Measurements from ENCODE around the gene HTT. TPM values are rescaled to one million over a fixed set of nuclear protein-coding genes. Genes with fewer than 3 reads are reported as not detected.

HTT gene
- total and polyA plus RNA-seq, 2 of the 8 experiments (the other 6 are each of a cell fraction or from before 2014, with no cell fraction given), result 24.0 to 71.0 TPM

DNA sequence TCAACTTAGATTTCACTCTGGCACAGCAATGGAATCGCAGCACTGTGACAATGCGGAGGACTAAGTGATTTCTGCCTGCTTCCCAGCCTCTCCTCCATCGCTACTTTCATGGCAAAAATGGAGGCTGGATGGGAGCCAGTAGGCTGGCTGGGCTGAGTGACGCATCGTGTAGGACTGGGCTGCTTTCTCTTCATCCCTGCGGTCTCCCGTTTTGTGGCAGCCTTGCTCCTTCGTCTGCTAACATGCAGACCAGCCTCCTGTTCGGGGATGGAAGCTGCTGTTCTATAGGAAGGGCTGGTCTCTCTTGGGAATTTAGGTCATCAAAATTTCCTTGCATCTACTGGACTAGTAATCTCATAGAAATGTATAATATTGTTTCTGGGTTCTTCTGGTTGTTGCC lies 202.5 kb downstream of the HTT start (continued):
- TF ChIP-seq, protein P1, sequence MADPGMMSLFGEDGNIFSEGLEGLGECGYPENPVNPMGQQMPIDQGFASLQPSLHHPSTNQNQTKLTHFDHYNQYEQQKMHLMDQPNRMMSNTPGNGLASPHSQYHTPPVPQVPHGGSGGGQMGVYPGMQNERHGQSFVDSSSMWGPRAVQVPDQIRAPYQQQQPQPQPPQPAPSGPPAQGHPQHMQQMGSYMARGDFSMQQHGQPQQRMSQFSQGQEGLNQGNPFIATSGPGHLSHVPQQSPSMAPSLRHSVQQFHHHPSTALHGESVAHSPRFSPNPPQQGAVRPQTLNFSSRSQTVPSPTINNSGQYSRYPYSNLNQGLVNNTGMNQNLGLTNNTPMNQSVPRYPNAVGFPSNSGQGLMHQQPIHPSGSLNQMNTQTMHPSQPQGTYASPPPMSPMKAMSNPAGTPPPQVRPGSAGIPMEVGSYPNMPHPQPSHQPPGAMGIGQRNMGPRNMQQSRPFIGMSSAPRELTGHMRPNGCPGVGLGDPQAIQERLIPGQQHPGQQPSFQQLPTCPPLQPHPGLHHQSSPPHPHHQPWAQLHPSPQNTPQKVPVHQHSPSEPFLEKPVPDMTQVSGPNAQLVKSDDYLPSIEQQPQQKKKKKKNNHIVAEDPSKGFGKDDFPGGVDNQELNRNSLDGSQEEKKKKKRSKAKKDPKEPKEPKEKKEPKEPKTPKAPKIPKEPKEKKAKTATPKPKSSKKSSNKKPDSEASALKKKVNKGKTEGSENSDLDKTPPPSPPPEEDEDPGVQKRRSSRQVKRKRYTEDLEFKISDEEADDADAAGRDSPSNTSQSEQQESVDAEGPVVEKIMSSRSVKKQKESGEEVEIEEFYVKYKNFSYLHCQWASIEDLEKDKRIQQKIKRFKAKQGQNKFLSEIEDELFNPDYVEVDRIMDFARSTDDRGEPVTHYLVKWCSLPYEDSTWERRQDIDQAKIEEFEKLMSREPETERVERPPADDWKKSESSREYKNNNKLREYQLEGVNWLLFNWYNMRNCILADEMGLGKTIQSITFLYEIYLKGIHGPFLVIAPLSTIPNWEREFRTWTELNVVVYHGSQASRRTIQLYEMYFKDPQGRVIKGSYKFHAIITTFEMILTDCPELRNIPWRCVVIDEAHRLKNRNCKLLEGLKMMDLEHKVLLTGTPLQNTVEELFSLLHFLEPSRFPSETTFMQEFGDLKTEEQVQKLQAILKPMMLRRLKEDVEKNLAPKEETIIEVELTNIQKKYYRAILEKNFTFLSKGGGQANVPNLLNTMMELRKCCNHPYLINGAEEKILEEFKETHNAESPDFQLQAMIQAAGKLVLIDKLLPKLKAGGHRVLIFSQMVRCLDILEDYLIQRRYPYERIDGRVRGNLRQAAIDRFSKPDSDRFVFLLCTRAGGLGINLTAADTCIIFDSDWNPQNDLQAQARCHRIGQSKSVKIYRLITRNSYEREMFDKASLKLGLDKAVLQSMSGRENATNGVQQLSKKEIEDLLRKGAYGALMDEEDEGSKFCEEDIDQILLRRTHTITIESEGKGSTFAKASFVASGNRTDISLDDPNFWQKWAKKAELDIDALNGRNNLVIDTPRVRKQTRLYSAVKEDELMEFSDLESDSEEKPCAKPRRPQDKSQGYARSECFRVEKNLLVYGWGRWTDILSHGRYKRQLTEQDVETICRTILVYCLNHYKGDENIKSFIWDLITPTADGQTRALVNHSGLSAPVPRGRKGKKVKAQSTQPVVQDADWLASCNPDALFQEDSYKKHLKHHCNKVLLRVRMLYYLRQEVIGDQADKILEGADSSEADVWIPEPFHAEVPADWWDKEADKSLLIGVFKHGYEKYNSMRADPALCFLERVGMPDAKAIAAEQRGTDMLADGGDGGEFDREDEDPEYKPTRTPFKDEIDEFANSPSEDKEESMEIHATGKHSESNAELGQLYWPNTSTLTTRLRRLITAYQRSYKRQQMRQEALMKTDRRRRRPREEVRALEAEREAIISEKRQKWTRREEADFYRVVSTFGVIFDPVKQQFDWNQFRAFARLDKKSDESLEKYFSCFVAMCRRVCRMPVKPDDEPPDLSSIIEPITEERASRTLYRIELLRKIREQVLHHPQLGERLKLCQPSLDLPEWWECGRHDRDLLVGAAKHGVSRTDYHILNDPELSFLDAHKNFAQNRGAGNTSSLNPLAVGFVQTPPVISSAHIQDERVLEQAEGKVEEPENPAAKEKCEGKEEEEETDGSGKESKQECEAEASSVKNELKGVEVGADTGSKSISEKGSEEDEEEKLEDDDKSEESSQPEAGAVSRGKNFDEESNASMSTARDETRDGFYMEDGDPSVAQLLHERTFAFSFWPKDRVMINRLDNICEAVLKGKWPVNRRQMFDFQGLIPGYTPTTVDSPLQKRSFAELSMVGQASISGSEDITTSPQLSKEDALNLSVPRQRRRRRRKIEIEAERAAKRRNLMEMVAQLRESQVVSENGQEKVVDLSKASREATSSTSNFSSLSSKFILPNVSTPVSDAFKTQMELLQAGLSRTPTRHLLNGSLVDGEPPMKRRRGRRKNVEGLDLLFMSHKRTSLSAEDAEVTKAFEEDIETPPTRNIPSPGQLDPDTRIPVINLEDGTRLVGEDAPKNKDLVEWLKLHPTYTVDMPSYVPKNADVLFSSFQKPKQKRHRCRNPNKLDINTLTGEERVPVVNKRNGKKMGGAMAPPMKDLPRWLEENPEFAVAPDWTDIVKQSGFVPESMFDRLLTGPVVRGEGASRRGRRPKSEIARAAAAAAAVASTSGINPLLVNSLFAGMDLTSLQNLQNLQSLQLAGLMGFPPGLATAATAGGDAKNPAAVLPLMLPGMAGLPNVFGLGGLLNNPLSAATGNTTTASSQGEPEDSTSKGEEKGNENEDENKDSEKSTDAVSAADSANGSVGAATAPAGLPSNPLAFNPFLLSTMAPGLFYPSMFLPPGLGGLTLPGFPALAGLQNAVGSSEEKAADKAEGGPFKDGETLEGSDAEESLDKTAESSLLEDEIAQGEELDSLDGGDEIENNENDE (IDR thresholded peaks at IDR 0.05; ENCODE audit: insufficient replicate concordance, low read length), result no peak
- TF ChIP-seq, protein P2, sequence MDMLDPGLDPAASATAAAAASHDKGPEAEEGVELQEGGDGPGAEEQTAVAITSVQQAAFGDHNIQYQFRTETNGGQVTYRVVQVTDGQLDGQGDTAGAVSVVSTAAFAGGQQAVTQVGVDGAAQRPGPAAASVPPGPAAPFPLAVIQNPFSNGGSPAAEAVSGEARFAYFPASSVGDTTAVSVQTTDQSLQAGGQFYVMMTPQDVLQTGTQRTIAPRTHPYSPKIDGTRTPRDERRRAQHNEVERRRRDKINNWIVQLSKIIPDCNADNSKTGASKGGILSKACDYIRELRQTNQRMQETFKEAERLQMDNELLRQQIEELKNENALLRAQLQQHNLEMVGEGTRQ (IDR thresholded peaks at IDR 0.05; ENCODE audit: low read length), result no peak
- TF ChIP-seq RBBP5 (IDR thresholded peaks at IDR 0.05; ENCODE audit: borderline replicate concordance, low read depth, low read length), result no peak
- TF ChIP-seq SIX5 (IDR thresholded peaks at IDR 0.05; ENCODE audit: low read depth, low read length), result no peak
- TF ChIP-seq EP300 (IDR thresholded peaks at IDR 0.05; ENCODE audit: borderline replicate concordance in 1 of 2, low read depth in 2 of 2, low read length in 2 of 2), result no peak
- TF ChIP-seq CBX8 (IDR thresholded peaks at IDR 0.05; ENCODE audit: borderline replicate concordance, low read depth, low read length), result no peak
- TF ChIP-seq CHD2 (IDR thresholded peaks at IDR 0.05; ENCODE audit: low read length), result no peak
- no peak for TF ChIP-seq CTBP2 (IDR thresholded peaks at IDR 0.05; ENCODE audit: borderline replicate concordance, insufficient read depth, insufficient read length, low read length)
- no peak for TF ChIP-seq FOSL1 (IDR thresholded peaks at IDR 0.05; ENCODE audit: insufficient read depth, low read depth, low read length)
- TF ChIP-seq EGR1 (IDR thresholded peaks at IDR 0.05; ENCODE audit: borderline replicate concordance, low read depth, low read length), result no peak
